Gastrocnemius medialis (tissue), 4 donors: Measurements from ENCODE around the gene MAP3K7CL.

Experiments used
- CTCF ChIP-seq, 5 experiments: fragments of 450-650 bp in 3 of 5; fragments of 200-600 bp in 2 of 5; sonication (generic) in 2 of 5; IDR thresholded peaks in 4 of 5; conservative IDR thresholded peaks in 1 of 5; 1 replicate in 4 of 5; 2 replicates in 1 of 5; pipeline ENCODE4 v1.5.1; 2016 to 2019; ENCODE audit warnings: antibody characterized with exemption in 5 of 5, mild to moderate bottlenecking in 3 of 5, moderate library complexity in 3 of 5
- POLR2A ChIP-seq, 2 donors: fragments of 450-650 bp; IDR thresholded peaks; one replicate each; pipeline ENCODE4 v1.6.1; 2017; ENCODE audit warnings: antibody characterized with exemption in 2 of 2, mild to moderate bottlenecking in 2 of 2, moderate library complexity in 2 of 2

DNA sequence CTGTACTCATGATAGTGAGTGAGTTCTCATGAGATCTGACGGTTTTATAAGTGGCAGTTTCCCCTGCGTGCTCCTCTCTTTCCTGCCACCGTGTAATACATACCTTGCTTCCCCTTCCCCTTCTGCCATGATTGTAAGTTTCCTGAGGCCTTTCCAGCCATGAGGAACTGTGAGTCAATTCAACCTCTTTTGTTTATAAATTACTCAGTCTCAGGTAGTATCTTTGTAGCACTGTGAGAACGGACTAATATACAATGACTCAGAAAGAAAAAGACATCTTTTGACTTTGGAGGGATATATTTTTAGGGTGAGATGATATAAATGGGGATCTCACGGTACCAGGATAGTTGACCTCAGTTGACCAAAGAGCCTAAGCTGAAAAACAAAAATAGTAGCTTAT lies 93.6 kb downstream of the MAP3K7CL start:
- TF ChIP-seq CTCF (IDR thresholded peaks at IDR 0.05 in 4 of 5, conservative IDR thresholded peaks at IDR 0.05 in 1 of 5) (no peak), POLR2A (IDR thresholded peaks at IDR 0.05) (no peak)
